GM12878 (cell line): ENCODE measurements around the gene PCDHA2. TPM values are rescaled to one million over a fixed set of nuclear protein-coding genes. Genes with fewer than 3 reads are reported as not detected.
"Not testable (repeated sequence)": the region's sequence is repeated elsewhere in the genome, so short reads cannot be mapped to it uniquely, and the experiment has no call there.

Experiments used
- ATAC-seq: fragments of 200-7000 bp; cut with Tn5 transposase; 3 replicates; pipeline ENCODE4 v1.9.1; 2020; ENCODE audit warnings: mild to moderate bottlenecking, moderate library complexity
- BruUV-seq: library from RNA; stranded (reverse); fragments of 400-500 nt; replicated peaks from 2 replicates; lab custom pipeline; 2021; lab: Mats Ljungman, UMichigan
- CTCF ChIA-PET: fragments of 300-600 bp; sonication (Branson Sonifier 250); formaldehyde crosslinking; extraction: SDS; loops from one replicate; lab custom pipeline; 2021; ENCODE audit warnings: inconsistent platforms; lab: Yijun Ruan, JAX
- POLR2A ChIA-PET: fragments of 350-600 bp; formaldehyde crosslinking; extraction: SDS; loops from one replicate; lab custom pipeline; 2021; ENCODE audit warnings: inconsistent platforms; lab: Charles Lee
- RAD21 ChIA-PET: fragments of 300-600 bp; sonication (Branson Sonifier 250); formaldehyde crosslinking; loops from one replicate; lab custom pipeline; 2023; ENCODE audit warnings: antibody characterized with exemption; ENCODE audit not compliant: unreplicated experiment; lab: Charles Lee
- SMC1A ChIA-PET: fragments of 300-600 bp; sonication (Branson Sonifier 250); formaldehyde crosslinking; loops from one replicate; lab custom pipeline; 2023; ENCODE audit not compliant: unreplicated experiment, uncharacterized antibody; lab: Charles Lee
- DNase-seq: peaks from one replicate; pipeline ENCODE4 v3.0.0-alpha.2; 2011; ENCODE audit warnings: low read depth, low spot score
- FAIRE-seq: peaks from 3 replicates; lab custom pipeline; 2011; peaks lifted over from hg19 to GRCh38; lab: Jason Lieb, UNC
- H2AFZ ChIP-seq: 2 replicates; pipeline ENCODE4 v1.6.0; 2011; ENCODE audit warnings: low read depth, low read length, control low read depth; ENCODE audit not compliant: control insufficient read depth
- H3K27ac ChIP-seq: 2 replicates; pipeline ENCODE4 v1.5.1; 2011; ENCODE audit warnings: control low read depth; ENCODE audit not compliant: control insufficient read depth, insufficient read depth
- H3K27me3 ChIP-seq, 2 experiments: replicated peaks in 1 of 2; 2 replicates each; pipeline versions ENCODE4 v1.6.0 to v1.6.1; 2011; ENCODE audit warnings: low read length in 1 of 2; ENCODE audit not compliant: control insufficient read depth in 2 of 2, insufficient read depth in 2 of 2
- H3K36me3 ChIP-seq, 2 experiments: 2 replicates each; pipeline ENCODE4 v1.5.1; 2011; ENCODE audit warnings: low read length in 1 of 2; ENCODE audit not compliant: control insufficient read depth in 2 of 2, insufficient read depth in 2 of 2
- H3K4me1 ChIP-seq: 2 replicates; pipeline ENCODE4 v1.6.1; 2011; ENCODE audit warnings: mild to moderate bottlenecking, low read length, moderate library complexity, mixed read lengths; ENCODE audit not compliant: control insufficient read depth, insufficient read depth
- H3K4me2 ChIP-seq: 2 replicates; pipeline ENCODE4 v1.6.0; 2011; ENCODE audit warnings: control low read depth; ENCODE audit not compliant: control insufficient read depth, insufficient read depth
- H3K4me3 ChIP-seq: fragments of 200-600 bp; sonication (generic); 2 replicates; pipeline ENCODE4 v1.5.1; 2016
- H3K79me2 ChIP-seq: 2 replicates; pipeline ENCODE4 v1.6.0; 2011; ENCODE audit warnings: low read length; ENCODE audit not compliant: control insufficient read depth, insufficient read depth
- H3K9ac ChIP-seq: 2 replicates; pipeline ENCODE4 v1.8.0; 2011; ENCODE audit warnings: low read length, control low read depth, mixed read lengths; ENCODE audit not compliant: control insufficient read depth, insufficient read depth
- H3K9me3 ChIP-seq: replicated peaks from 3 replicates; pipeline ENCODE4 v1.5.1; 2011; ENCODE audit warnings: mild to moderate bottlenecking, low read length; ENCODE audit not compliant: control insufficient read depth, insufficient read depth
- H4K20me1 ChIP-seq: 2 replicates; pipeline ENCODE4 v1.6.0; 2011; ENCODE audit not compliant: control insufficient read depth, insufficient read depth
- CHD2 ChIP-seq: IDR thresholded peaks from 2 replicates; pipeline ENCODE4 v1.6.1; 2011; ENCODE audit warnings: low read depth, low read length, improper control_type of control experiment, borderline replicate concordance
- RUNX3 ChIP-seq: IDR thresholded peaks from 2 replicates; pipeline ENCODE4 v1.6.1; 2012; ENCODE audit warnings: low read length, inconsistent platforms
- SIN3A ChIP-seq: IDR thresholded peaks from 2 replicates; pipeline ENCODE4 v1.6.1; 2012; ENCODE audit warnings: low read depth, low read length, improper control_type of control experiment
- SRF ChIP-seq, 2 experiments: IDR thresholded peaks; 2 replicates each; pipeline ENCODE4 v1.6.1; 2011; ENCODE audit warnings: low read depth in 2 of 2, low read length in 2 of 2, mild to moderate bottlenecking in 1 of 2, moderate library complexity in 1 of 2
- ZNF274 ChIP-seq: IDR thresholded peaks from one replicate; pipeline ENCODE4 v1.8.0; 2011; ENCODE audit not compliant: insufficient read length, insufficient read depth
- WGBS: methylation state at CpG from one replicate; pipeline ENCODE4 v1.1.6; 2016; ENCODE audit warnings: low lambda C conversion rate; ENCODE audit not compliant: insufficient replicate concordance, insufficient coverage; ENCODE audit errors: missing lambda C conversion rate; 5-methylcytosine and 5-hydroxymethylcytosine counted together
- in situ Hi-C: fragments of 300-500 bp; cut with MboI; formaldehyde crosslinking; loops from 9 replicates; pipeline ENCODE4 v1.14.3; 2018; ENCODE audit warnings: mixed read lengths
- intact Hi-C: fragments of 100-400 bp; cut with micrococcal nuclease; formaldehyde crosslinking; loops from one replicate; pipeline ENCODE4 v1.14.2; 2022; ENCODE audit not compliant: unreplicated experiment
- polyA plus RNA-seq, 11 experiments: library from polyadenylated mRNA; depleted of rRNA in 4 of 11; unstranded in 6 of 11; stranded (reverse) in 5 of 11; fragments of >200 nt; fragmentation: Nextera tagmentation in 4 of 11; fragmentation: Illumina TruSeq in 1 of 11; extraction: Ambion mirVana in 4 of 11; extraction: Trizol in 1 of 11; gene quantifications; 1 replicate in 1 of 11; 2 replicates in 10 of 11; pipeline versions ENCODE4 v1.2.1 to v1.2.3, GENCODE V29; 2011 to 2016; ENCODE audit warnings: inconsistent platforms in 2 of 11, missing spikeins in 2 of 11, low read depth in 1 of 11
- total RNA-seq, 4 experiments: library from RNA; depleted of rRNA in 3 of 4; stranded (reverse); fragments of >200 nt in 3 of 4; fragmentation: Illumina TruSeq in 1 of 4; extraction: Trizol in 1 of 4; gene quantifications; 2 replicates each; pipeline versions ENCODE4 v1.2.1 to v1.2.3, GENCODE V29; 2013 to 2021
- TF ChIP-seq, protein P1 (sequence below), 3 experiments: IDR thresholded peaks in 2 of 3; conservative IDR thresholded peaks in 1 of 3; 2 replicates each; pipeline ENCODE4 v1.5.1; 2011; ENCODE audit warnings: low read depth in 3 of 3, low read length in 3 of 3, mild to moderate bottlenecking in 3 of 3, control low read depth in 2 of 3, moderate library complexity in 2 of 3, inconsistent platforms in 1 of 3, mixed read lengths in 1 of 3; ENCODE audit not compliant: control insufficient read depth in 2 of 3, insufficient read depth in 1 of 3; ENCODE audit errors: extremely low read depth in 1 of 3
- TF ChIP-seq, protein P2 (sequence below): IDR thresholded peaks from 2 replicates; pipeline ENCODE4 v1.6.1; 2012; ENCODE audit warnings: low read depth, low read length, improper control_type of control experiment

The PCDHA2 gene
- total and polyA plus RNA-seq, 10 of the 15 experiments (the other 5 are each of a cell fraction or from before 2014, with no cell fraction given) = 0.04 to 0.06 TPM; not detected in 8

DNA sequence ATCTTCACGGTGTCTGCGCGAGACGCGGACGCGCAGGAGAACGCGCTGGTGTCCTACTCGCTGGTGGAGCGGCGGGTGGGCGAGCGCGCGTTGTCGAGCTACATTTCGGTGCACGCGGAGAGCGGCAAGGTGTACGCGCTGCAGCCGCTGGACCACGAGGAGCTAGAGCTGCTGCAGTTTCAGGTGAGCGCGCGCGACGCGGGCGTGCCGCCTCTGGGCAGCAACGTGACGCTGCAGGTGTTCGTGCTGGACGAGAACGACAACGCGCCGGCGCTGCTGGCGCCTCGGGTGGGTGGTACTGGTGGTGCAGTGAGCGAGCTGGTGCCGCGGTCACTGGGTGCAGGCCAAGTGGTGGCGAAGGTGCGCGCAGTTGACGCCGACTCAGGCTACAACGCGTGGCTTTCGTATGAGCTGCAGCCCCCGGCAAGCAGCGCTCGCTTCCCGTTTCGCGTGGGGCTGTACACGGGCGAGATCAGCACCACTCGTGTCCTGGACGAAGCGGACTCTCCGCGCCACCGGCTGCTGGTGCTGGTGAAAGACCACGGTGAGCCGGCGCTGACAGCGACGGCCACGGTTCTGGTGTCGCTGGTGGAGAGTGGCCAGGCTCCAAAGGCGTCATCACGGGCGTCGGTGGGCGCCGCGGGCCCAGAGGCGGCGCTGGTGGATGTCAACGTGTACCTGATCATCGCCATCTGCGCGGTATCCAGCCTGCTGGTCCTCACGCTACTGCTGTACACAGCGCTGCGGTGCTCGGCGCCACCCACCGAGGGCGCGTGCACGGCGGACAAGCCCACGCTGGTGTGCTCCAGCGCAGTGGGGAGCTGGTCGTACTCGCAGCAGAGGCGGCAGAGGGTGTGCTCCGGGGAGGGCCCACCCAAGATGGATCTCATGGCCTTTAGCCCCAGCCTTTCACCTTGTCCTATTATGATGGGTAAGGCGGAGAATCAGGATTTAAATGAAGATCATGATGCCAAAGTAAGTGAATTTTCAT is 35.2 kb downstream of the PCDHA2 start:
- H3K36me3 ChIP-seq, H3K79me2 ChIP-seq, RAD21 ChIA-PET, H3K27ac ChIP-seq, FAIRE-seq, ATAC-seq, intact Hi-C loops, H3K9ac ChIP-seq, H3K4me2 ChIP-seq, H3K9me3 ChIP-seq, H2AFZ ChIP-seq, H4K20me1 ChIP-seq: not testable (repeated sequence)
- TF ChIP-seq SRF (IDR thresholded peaks at IDR 0.05; ENCODE audit: low read depth in 2 of 2, low read length in 2 of 2) = peak in 1 of 2 experiments; percentile 81; a peak in 2 of 4 replicates
- TF ChIP-seq, all 136 proteins: peak for 1; not testable (repeated sequence) for 135
- WGBS = 92% methylated on average over 44 of the region's 106 CpGs
- SMC1A ChIA-PET, BruUV-seq, in situ Hi-C loops, POLR2A ChIA-PET, H3K27me3 ChIP-seq, DNase-seq, H3K4me1 ChIP-seq, CTCF ChIA-PET, H3K4me3 ChIP-seq: not testable (repeated sequence)

DNA sequence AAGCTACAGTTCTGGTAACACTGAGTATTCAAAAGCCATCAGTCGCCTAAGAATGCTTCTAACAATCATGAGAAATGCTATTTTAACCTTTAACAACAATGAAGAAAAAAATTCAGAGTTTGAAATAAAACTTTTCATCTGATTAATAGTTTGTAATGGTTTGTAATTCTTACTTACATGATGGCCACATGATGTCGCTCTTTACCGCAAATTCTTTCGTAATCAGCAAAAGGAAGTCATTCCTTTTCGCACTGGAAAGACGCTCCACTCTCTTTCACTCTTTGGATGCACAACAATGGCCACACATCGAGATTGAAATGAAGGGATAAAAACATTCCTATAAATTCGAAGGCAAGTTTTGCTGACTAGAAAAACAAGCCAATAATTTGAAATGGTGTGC is 39.3 kb downstream of the PCDHA2 start, which contains the start of gene PCDHA7:
Gene PCDHA7, plus strand, starts transcription at position 277 of the 400 bp plus-strand sequence. Its CDS starts 115 bp downstream, at position 392.
- 25% methylated on average over 8 of the region's 8 CpGs for WGBS
- no peaks in the 10 kb centered on the region for H4K20me1 ChIP-seq
- H3K79me2 ChIP-seq = no peaks in the 10 kb centered on the region
- SMC1A ChIA-PET = no interaction called here
- no peak within 1 kb of the TSS for H3K4me2 ChIP-seq
- no TSS peak for BruUV-seq
- in situ Hi-C loops (no loop called here), intact Hi-C loops (no loop called here)
- H3K4me3 ChIP-seq = no peak within 1 kb of the TSS
- no peak for ATAC-seq
- no peak within 1 kb of the TSS for H3K9ac ChIP-seq
- TF ChIP-seq CHD2 (no peak), RUNX3 (no peak), SIN3A (no peak), ZNF274 (no peak)
- TF ChIP-seq, protein P1, sequence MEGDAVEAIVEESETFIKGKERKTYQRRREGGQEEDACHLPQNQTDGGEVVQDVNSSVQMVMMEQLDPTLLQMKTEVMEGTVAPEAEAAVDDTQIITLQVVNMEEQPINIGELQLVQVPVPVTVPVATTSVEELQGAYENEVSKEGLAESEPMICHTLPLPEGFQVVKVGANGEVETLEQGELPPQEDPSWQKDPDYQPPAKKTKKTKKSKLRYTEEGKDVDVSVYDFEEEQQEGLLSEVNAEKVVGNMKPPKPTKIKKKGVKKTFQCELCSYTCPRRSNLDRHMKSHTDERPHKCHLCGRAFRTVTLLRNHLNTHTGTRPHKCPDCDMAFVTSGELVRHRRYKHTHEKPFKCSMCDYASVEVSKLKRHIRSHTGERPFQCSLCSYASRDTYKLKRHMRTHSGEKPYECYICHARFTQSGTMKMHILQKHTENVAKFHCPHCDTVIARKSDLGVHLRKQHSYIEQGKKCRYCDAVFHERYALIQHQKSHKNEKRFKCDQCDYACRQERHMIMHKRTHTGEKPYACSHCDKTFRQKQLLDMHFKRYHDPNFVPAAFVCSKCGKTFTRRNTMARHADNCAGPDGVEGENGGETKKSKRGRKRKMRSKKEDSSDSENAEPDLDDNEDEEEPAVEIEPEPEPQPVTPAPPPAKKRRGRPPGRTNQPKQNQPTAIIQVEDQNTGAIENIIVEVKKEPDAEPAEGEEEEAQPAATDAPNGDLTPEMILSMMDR (IDR thresholded peaks at IDR 0.05 in 2 of 3, conservative IDR thresholded peaks at IDR 0.05 in 1 of 3; ENCODE audit: control insufficient read depth in 2 of 3, extremely low read depth in 1 of 3, insufficient read depth in 1 of 3, low read depth in 3 of 3, low read length in 3 of 3) = 0 out of 6 replicates have a peak, but pooled peaks of 1 of the 3 experiments have one; percentile 4
- TF ChIP-seq, protein P2, sequence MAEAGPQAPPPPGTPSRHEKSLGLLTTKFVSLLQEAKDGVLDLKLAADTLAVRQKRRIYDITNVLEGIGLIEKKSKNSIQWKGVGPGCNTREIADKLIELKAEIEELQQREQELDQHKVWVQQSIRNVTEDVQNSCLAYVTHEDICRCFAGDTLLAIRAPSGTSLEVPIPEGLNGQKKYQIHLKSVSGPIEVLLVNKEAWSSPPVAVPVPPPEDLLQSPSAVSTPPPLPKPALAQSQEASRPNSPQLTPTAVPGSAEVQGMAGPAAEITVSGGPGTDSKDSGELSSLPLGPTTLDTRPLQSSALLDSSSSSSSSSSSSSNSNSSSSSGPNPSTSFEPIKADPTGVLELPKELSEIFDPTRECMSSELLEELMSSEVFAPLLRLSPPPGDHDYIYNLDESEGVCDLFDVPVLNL = no peak
- H3K4me1 ChIP-seq = no peaks in the 10 kb centered on the region
- RAD21 ChIA-PET = no interaction called here
- CTCF ChIA-PET = no interaction called here
- no peaks in the 10 kb centered on the region for H3K36me3 ChIP-seq
- H3K27ac ChIP-seq = no peak within 1 kb of the TSS
- no peak for DNase-seq
- no peaks in the 10 kb centered on the region for H3K27me3 ChIP-seq
- no peaks in the 10 kb centered on the region; the same call in 2 of the 3 replicates for H3K9me3 ChIP-seq
- FAIRE-seq = no peak
- POLR2A ChIA-PET = no interaction called here
- no peak within 1 kb of the TSS for H2AFZ ChIP-seq
